HEK293 (cell line): ENCODE data around the gene LENEP.

Experiments used
- CTCF ChIA-PET: fragments of 350-600 bp; formaldehyde crosslinking; extraction: SDS; loops from one replicate; lab custom pipeline; 2021; ENCODE audit warnings: antibody characterized with exemption; lab: Yijun Ruan, JAX
- POLR2A ChIA-PET: fragments of 300-600 bp; formaldehyde crosslinking; extraction: SDS; loops from one replicate; lab custom pipeline; 2020; ENCODE audit warnings: antibody characterized with exemption, inconsistent platforms; lab: Yijun Ruan, JAX
- H3K27ac ChIP-seq: fragments of 200-500 bp; sonication (Bioruptor generic); 2 replicates; pipeline ENCODE4 v1.5.1; 2014; ENCODE audit warnings: low read depth, low read length, control low read depth, inconsistent platforms; ENCODE audit errors: extremely low read depth
- H3K36me3 ChIP-seq, 2 experiments: fragments of 200-500 bp in 1 of 2; sonication (Bioruptor generic) in 1 of 2; 1 replicate in 1 of 2; 2 replicates in 1 of 2; pipeline ENCODE4 v1.5.1; 2014 to 2017; ENCODE audit warnings: inconsistent platforms in 2 of 2, low read length in 2 of 2; ENCODE audit not compliant: control insufficient read depth in 2 of 2, insufficient read depth in 1 of 2
- H3K4me1 ChIP-seq: fragments of 200-500 bp; sonication (Bioruptor generic); 2 replicates; pipeline ENCODE4 v1.5.1; 2014; ENCODE audit warnings: mild to moderate bottlenecking, low read length, inconsistent platforms; ENCODE audit not compliant: control insufficient read depth, insufficient read depth
- H3K4me3 ChIP-seq: 2 replicates; pipeline ENCODE4 v1.5.1; 2011; ENCODE audit warnings: low read depth, mild to moderate bottlenecking, control low read depth, low read length, moderate library complexity
- H3K9me3 ChIP-seq: fragments of 200-500 bp; sonication (Bioruptor generic); 2 replicates; pipeline ENCODE4 v1.5.1; 2014; ENCODE audit warnings: low read depth, low read length, inconsistent platforms; ENCODE audit not compliant: control insufficient read depth, insufficient read depth
- EGR2 ChIP-seq: fragments of 450-650 bp; formaldehyde crosslinking; IDR thresholded peaks from 2 replicates; pipeline ENCODE4 v1.5.1; 2016; ENCODE audit warnings: low read depth, missing biosample characterization, missing genetic modification characterization
- GLIS2 ChIP-seq: fragments of 450-650 bp; formaldehyde crosslinking; IDR thresholded peaks from 2 replicates; pipeline ENCODE4 v1.5.1; 2016; ENCODE audit warnings: missing biosample characterization, missing genetic modification characterization
- HOXD13 ChIP-seq: sonication (generic); formaldehyde crosslinking; IDR thresholded peaks from 2 replicates; pipeline ENCODE4 v1.8.0; 2022; ENCODE audit warnings: missing genetic modification reagents, borderline replicate concordance
- KLF16 ChIP-seq: fragments of 450-650 bp; formaldehyde crosslinking; IDR thresholded peaks from 2 replicates; pipeline ENCODE4 v1.5.1; 2017; ENCODE audit warnings: missing biosample characterization, missing genetic modification characterization
- SCRT2 ChIP-seq: fragments of 450-650 bp; formaldehyde crosslinking; IDR thresholded peaks from 2 replicates; pipeline ENCODE4 v1.5.1; 2016; ENCODE audit warnings: missing biosample characterization, missing genetic modification characterization
- SP3 ChIP-seq: fragments of 450-650 bp; formaldehyde crosslinking; IDR thresholded peaks from 2 replicates; pipeline ENCODE4 v1.5.1; 2016; ENCODE audit warnings: missing biosample characterization, missing genetic modification characterization
- TRIM28 ChIP-seq: IDR thresholded peaks from 2 replicates; pipeline ENCODE4 v1.6.1; 2011; ENCODE audit warnings: low read length, control low read depth, borderline replicate concordance
- ZBTB8A ChIP-seq: fragments of 450-650 bp; formaldehyde crosslinking; IDR thresholded peaks from 2 replicates; pipeline ENCODE4 v1.5.1; 2016; ENCODE audit warnings: missing biosample characterization, missing genetic modification characterization
- ZFHX2 ChIP-seq: fragments of 450-650 bp; formaldehyde crosslinking; conservative IDR thresholded peaks from 2 replicates; pipeline ENCODE4 v1.5.1; 2016; ENCODE audit warnings: missing biosample characterization, missing genetic modification characterization
- ZFP37 ChIP-seq: fragments of 450-650 bp; formaldehyde crosslinking; IDR thresholded peaks from 2 replicates; pipeline ENCODE4 v1.5.1; 2016; ENCODE audit warnings: missing biosample characterization, missing genetic modification characterization
- ZNF473 ChIP-seq: fragments of 450-650 bp; formaldehyde crosslinking; IDR thresholded peaks from 2 replicates; pipeline ENCODE4 v1.5.1; 2017; ENCODE audit warnings: missing biosample characterization, missing genetic modification characterization
- ZNF514 ChIP-seq: fragments of 450-650 bp; formaldehyde crosslinking; IDR thresholded peaks from 2 replicates; pipeline ENCODE4 v1.5.1; 2016; ENCODE audit warnings: missing biosample characterization, missing genetic modification characterization
- ZNF654 ChIP-seq: fragments of 450-650 bp; formaldehyde crosslinking; IDR thresholded peaks from 2 replicates; pipeline ENCODE4 v1.5.1; 2016; ENCODE audit warnings: low read depth, missing biosample characterization, missing genetic modification characterization
- ZNF660 ChIP-seq: fragments of 450-650 bp; IDR thresholded peaks from 2 replicates; pipeline ENCODE4 v1.5.1; 2018; ENCODE audit warnings: missing biosample characterization, mild to moderate bottlenecking, missing genetic modification characterization
- ZNF768 ChIP-seq: fragments of 450-650 bp; formaldehyde crosslinking; IDR thresholded peaks from 2 replicates; pipeline ENCODE4 v1.5.1; 2018; ENCODE audit warnings: missing biosample characterization, mild to moderate bottlenecking, missing genetic modification characterization
- ZXDB ChIP-seq: fragments of 450-650 bp; formaldehyde crosslinking; IDR thresholded peaks from 2 replicates; pipeline ENCODE4 v1.5.1; 2016; ENCODE audit warnings: missing biosample characterization, missing genetic modification characterization
- TF ChIP-seq, protein P1 (sequence below): fragments of 450-650 bp; formaldehyde crosslinking; conservative IDR thresholded peaks from 2 replicates; pipeline ENCODE4 v1.5.1; 2016; ENCODE audit warnings: low read depth, missing biosample characterization, missing genetic modification characterization
- TF ChIP-seq, protein P2 (sequence below): fragments of 450-650 bp; formaldehyde crosslinking; IDR thresholded peaks from 2 replicates; pipeline ENCODE4 v1.5.1; 2016; ENCODE audit warnings: missing biosample characterization, missing genetic modification characterization
- TF ChIP-seq, protein P3 (sequence below): fragments of 450-650 bp; formaldehyde crosslinking; IDR thresholded peaks from 2 replicates; pipeline ENCODE4 v1.5.1; 2016; ENCODE audit warnings: missing biosample characterization, missing genetic modification characterization
- TF ChIP-seq, protein P4 (sequence below): fragments of 450-650 bp; formaldehyde crosslinking; IDR thresholded peaks from 2 replicates; pipeline ENCODE4 v1.5.1; 2016; ENCODE audit warnings: missing biosample characterization, missing genetic modification characterization
- TF ChIP-seq, protein P5 (sequence below): fragments of 450-650 bp; formaldehyde crosslinking; IDR thresholded peaks from 2 replicates; pipeline ENCODE4 v1.5.1; 2016; ENCODE audit warnings: missing biosample characterization, missing genetic modification characterization

LENEP gene

DNA sequence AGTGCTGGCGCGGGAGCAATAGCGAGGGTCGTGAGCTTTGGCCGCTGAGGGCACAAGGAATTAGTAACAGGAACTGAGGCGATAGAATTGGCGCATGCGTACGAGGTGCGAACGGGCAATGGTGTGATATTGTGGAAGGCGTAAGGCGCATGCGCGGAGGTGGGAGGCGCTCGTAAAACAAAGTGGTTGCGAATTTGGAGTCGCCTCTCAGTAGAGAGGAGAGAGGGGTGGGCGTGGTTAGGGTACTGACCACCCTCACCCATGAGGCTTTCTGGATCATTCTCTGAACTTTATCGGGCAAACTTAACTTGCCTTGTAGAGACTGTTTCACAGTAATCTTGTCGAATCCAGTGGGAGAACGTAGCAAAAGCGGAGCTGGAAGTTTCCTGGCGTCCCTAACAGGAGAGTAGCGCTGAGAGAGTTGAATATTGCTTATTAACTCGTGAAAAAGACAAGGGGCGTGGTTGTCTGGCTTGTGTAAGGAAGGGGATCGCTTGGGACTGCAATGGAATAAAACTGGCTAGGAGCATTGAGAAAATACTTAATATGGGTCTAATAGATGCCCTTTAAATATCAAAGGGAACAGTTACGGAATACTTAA lies 18.5 kb upstream of the LENEP start (continued):
- TF ChIP-seq, protein P1, sequence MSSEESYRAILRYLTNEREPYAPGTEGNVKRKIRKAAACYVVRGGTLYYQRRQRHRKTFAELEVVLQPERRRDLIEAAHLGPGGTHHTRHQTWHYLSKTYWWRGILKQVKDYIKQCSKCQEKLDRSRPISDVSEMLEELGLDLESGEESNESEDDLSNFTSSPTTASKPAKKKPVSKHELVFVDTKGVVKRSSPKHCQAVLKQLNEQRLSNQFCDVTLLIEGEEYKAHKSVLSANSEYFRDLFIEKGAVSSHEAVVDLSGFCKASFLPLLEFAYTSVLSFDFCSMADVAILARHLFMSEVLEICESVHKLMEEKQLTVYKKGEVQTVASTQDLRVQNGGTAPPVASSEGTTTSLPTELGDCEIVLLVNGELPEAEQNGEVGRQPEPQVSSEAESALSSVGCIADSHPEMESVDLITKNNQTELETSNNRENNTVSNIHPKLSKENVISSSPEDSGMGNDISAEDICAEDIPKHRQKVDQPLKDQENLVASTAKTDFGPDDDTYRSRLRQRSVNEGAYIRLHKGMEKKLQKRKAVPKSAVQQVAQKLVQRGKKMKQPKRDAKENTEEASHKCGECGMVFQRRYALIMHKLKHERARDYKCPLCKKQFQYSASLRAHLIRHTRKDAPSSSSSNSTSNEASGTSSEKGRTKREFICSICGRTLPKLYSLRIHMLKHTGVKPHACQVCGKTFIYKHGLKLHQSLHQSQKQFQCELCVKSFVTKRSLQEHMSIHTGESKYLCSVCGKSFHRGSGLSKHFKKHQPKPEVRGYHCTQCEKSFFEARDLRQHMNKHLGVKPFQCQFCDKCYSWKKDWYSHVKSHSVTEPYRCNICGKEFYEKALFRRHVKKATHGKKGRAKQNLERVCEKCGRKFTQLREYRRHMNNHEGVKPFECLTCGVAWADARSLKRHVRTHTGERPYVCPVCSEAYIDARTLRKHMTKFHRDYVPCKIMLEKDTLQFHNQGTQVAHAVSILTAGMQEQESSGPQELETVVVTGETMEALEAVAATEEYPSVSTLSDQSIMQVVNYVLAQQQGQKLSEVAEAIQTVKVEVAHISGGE (tag by site-specific recombination), result 0 out of 2 replicates have a peak, but pooled peaks have one; percentile 14
- TF ChIP-seq TRIM28, result peak; percentile 62; the same call in 1 of the 2 replicates
- TF ChIP-seq, protein P2, sequence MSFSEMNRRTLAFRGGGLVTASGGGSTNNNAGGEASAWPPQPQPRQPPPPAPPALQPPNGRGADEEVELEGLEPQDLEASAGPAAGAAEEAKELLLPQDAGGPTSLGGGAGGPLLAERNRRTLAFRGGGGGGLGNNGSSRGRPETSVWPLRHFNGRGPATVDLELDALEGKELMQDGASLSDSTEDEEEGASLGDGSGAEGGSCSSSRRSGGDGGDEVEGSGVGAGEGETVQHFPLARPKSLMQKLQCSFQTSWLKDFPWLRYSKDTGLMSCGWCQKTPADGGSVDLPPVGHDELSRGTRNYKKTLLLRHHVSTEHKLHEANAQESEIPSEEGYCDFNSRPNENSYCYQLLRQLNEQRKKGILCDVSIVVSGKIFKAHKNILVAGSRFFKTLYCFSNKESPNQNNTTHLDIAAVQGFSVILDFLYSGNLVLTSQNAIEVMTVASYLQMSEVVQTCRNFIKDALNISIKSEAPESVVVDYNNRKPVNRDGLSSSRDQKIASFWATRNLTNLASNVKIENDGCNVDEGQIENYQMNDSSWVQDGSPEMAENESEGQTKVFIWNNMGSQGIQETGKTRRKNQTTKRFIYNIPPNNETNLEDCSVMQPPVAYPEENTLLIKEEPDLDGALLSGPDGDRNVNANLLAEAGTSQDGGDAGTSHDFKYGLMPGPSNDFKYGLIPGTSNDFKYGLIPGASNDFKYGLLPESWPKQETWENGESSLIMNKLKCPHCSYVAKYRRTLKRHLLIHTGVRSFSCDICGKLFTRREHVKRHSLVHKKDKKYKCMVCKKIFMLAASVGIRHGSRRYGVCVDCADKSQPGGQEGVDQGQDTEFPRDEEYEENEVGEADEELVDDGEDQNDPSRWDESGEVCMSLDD (tag by site-specific recombination), result no peak
- peak; percentile 93 for TF ChIP-seq HOXD13 (CRISPR knock-in tag)
- no peak for TF ChIP-seq ZNF768

DNA sequence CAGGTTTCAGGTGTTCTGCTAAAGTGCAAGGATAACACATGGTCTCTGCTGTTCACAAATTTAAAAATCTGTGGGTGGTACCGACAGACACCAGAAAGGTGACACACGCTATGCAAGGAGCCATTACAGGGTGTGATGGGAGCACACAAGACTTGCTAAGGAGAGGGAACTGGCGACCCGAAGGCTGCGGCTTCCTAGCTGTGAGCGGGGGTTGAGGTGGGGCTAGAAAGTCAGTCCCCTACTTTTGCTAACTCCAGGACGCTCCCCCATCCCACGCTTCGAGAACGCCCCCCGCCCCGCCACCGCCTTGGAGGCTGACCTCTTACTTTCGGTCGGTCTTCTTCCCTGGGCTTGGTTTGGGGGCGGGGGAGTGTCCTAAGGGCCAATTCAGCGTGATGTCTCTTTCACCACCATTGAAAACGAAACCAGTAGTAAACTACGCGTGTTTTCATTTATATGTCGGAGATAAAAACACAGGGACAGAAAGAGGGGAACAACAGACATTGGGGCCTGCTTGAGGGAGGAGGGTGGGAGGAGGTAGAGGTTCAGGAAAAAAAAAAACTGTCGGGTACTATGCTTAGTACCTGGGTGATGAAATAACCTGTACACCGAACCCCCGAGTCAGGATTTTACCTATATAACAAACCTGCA lies 17.9 kb upstream of the LENEP start:
- peaks cover 0 to 20% of the 10 kb centered on the region in 2 experiments; a peak in 2 of 3 replicates for H3K36me3 ChIP-seq
- peak overlapping the region; percentile 76; the same call in 1 of the 2 replicates for H3K27ac ChIP-seq
- H3K4me1 ChIP-seq, result peaks cover 9% of the 10 kb centered on the region
- H3K4me3 ChIP-seq, result peak overlapping the region; percentile 67
- H3K9me3 ChIP-seq, result no peaks in the 10 kb centered on the region
- ChIA-PET POLR2A (interaction anchor here (2.2 to 6.0 kb wide), 3 partner anchors 8 to 26 kb away, joined by 9 to 66 read pairs (median 14); partner anchors contain the start of genes FLAD1, LENEP and ZBTB7B), CTCF (interaction anchor here (0.6 to 1.0 kb wide), 3 partner anchors 66 to 86 kb away, joined by 3 to 5 read pairs (median 4); partner anchors contain the start of gene ADAM15)
- TF ChIP-seq ZNF660 (tag by site-specific recombination), result no peak
- peak; percentile 84 for TF ChIP-seq EGR2 (tag by site-specific recombination)
- no peak for TF ChIP-seq ZFP37 (tag by site-specific recombination)
- TF ChIP-seq, protein P3, sequence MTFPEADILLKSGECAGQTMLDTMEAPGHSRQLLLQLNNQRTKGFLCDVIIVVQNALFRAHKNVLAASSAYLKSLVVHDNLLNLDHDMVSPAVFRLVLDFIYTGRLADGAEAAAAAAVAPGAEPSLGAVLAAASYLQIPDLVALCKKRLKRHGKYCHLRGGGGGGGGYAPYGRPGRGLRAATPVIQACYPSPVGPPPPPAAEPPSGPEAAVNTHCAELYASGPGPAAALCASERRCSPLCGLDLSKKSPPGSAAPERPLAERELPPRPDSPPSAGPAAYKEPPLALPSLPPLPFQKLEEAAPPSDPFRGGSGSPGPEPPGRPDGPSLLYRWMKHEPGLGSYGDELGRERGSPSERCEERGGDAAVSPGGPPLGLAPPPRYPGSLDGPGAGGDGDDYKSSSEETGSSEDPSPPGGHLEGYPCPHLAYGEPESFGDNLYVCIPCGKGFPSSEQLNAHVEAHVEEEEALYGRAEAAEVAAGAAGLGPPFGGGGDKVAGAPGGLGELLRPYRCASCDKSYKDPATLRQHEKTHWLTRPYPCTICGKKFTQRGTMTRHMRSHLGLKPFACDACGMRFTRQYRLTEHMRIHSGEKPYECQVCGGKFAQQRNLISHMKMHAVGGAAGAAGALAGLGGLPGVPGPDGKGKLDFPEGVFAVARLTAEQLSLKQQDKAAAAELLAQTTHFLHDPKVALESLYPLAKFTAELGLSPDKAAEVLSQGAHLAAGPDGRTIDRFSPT, result no peak
- peak; percentile 36 for TF ChIP-seq SP3 (tag by site-specific recombination)
- TF ChIP-seq ZXDB, result no peak
- TF ChIP-seq KLF16, result 0 out of 2 replicates have a peak, but pooled peaks have one; percentile 15
- TF ChIP-seq GLIS2, result peak; percentile 32; the same call in 1 of the 2 replicates
- TF ChIP-seq ZFHX2, result peak; percentile 86
- TF ChIP-seq ZNF514 (tag by site-specific recombination), result no peak
- TF ChIP-seq ZNF654 (tag by site-specific recombination), result no peak
- TF ChIP-seq SCRT2 (tag by site-specific recombination), result no peak
- TF ChIP-seq ZNF473 (tag by site-specific recombination), result no peak
- no peak for TF ChIP-seq ZBTB8A (tag by site-specific recombination)
- TF ChIP-seq, protein P4, sequence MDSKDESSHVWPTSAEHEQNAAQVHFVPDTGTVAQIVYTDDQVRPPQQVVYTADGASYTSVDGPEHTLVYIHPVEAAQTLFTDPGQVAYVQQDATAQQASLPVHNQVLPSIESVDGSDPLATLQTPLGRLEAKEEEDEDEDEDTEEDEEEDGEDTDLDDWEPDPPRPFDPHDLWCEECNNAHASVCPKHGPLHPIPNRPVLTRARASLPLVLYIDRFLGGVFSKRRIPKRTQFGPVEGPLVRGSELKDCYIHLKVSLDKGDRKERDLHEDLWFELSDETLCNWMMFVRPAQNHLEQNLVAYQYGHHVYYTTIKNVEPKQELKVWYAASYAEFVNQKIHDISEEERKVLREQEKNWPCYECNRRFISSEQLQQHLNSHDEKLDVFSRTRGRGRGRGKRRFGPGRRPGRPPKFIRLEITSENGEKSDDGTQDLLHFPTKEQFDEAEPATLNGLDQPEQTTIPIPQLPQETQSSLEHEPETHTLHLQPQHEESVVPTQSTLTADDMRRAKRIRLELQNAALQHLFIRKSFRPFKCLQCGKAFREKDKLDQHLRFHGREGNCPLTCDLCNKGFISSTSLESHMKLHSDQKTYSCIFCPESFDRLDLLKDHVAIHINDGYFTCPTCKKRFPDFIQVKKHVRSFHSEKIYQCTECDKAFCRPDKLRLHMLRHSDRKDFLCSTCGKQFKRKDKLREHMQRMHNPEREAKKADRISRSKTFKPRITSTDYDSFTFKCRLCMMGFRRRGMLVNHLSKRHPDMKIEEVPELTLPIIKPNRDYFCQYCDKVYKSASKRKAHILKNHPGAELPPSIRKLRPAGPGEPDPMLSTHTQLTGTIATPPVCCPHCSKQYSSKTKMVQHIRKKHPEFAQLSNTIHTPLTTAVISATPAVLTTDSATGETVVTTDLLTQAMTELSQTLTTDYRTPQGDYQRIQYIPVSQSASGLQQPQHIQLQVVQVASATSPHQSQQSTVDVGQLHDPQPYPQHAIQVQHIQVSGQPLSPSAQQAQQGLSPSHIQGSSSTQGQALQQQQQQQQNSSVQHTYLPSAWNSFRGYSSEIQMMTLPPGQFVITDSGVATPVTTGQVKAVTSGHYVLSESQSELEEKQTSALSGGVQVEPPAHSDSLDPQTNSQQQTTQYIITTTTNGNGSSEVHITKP (tag by site-specific recombination), result peak; percentile 10; the same call in 1 of the 2 replicates
- TF ChIP-seq, protein P5, sequence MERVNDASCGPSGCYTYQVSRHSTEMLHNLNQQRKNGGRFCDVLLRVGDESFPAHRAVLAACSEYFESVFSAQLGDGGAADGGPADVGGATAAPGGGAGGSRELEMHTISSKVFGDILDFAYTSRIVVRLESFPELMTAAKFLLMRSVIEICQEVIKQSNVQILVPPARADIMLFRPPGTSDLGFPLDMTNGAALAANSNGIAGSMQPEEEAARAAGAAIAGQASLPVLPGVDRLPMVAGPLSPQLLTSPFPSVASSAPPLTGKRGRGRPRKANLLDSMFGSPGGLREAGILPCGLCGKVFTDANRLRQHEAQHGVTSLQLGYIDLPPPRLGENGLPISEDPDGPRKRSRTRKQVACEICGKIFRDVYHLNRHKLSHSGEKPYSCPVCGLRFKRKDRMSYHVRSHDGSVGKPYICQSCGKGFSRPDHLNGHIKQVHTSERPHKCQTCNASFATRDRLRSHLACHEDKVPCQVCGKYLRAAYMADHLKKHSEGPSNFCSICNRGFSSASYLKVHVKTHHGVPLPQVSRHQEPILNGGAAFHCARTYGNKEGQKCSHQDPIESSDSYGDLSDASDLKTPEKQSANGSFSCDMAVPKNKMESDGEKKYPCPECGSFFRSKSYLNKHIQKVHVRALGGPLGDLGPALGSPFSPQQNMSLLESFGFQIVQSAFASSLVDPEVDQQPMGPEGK (tag by site-specific recombination), result peak; percentile 29; the same call in 1 of the 2 replicates
